Non-pigmented ciliary epithelial cell (primary cell): ENCODE results near the gene ARIH1.
A peak's percentile ranks its signal among the peaks of the same experiment; 100 is the strongest.

Source experiments
- DNase-seq: peaks from one replicate; pipeline ENCODE4 v3.0.0-alpha.2; 2010; ENCODE audit warnings: low read depth

The ARIH1 gene

GRCh38 chr15:72487070-72487797 lies 13.1 kb downstream of the ARIH1 start:
- DNase-seq, result no peak

- DNase-seq, result no peak
These were observed 14.4 kb downstream of the ARIH1 start for GRCh38 chr15:72488558-72488957.

GRCh38 chr15:72489943-72490554 lies 15.9 kb downstream of the ARIH1 start:
- DNase-seq, result no peak

GRCh38 chr15:72491768-72492167 lies 17.6 kb downstream of the ARIH1 start:
- DNase-seq, result peak; percentile 64

- no peak for DNase-seq
These were observed 18.6 kb downstream of the ARIH1 start for GRCh38 chr15:72492733-72493132.

GRCh38 chr15:72493220-72493619 lies 19.1 kb downstream of the ARIH1 start:
- DNase-seq, result no peak

- DNase-seq, result no peak
These were observed 20.9 kb downstream of the ARIH1 start for GRCh38 chr15:72495007-72495406.

- DNase-seq, result no peak
These were observed 22.7 kb downstream of the ARIH1 start for GRCh38 chr15:72496783-72497182.

GRCh38 chr15:72497402-72497801 lies 23.3 kb downstream of the ARIH1 start:
- DNase-seq, result no peak

- DNase-seq, result no peak
These were observed 28.2 kb downstream of the ARIH1 start for GRCh38 chr15:72502220-72502809.

- no peak for DNase-seq
These were observed 29.0 kb downstream of the ARIH1 start for GRCh38 chr15:72503147-72503546.

- DNase-seq, result no peak
These were observed 33.4 kb downstream of the ARIH1 start for GRCh38 chr15:72507402-72508092.

GRCh38 chr15:72509484-72509883 lies 35.4 kb downstream of the ARIH1 start:
- no peak for DNase-seq

- DNase-seq, result no peak
These were observed 37.4 kb downstream of the ARIH1 start for GRCh38 chr15:72511536-72511935.

GRCh38 chr15:72515591-72516389 lies 41.7 kb downstream of the ARIH1 start:
- no peak for DNase-seq

GRCh38 chr15:72516777-72517176 lies 42.6 kb downstream of the ARIH1 start:
- no peak for DNase-seq

- peak; percentile 22 for DNase-seq
These were observed 47.6 kb downstream of the ARIH1 start for GRCh38 chr15:72521682-72522081.

- no peak for DNase-seq
These were observed 59.0 kb downstream of the ARIH1 start for GRCh38 chr15:72532991-72533601.

- no peak for DNase-seq
These were observed 60.4 kb downstream of the ARIH1 start for GRCh38 chr15:72534523-72534922.

GRCh38 chr15:72535911-72536310 lies 61.8 kb downstream of the ARIH1 start:
- no peak for DNase-seq

GRCh38 chr15:72536506-72536905 lies 62.4 kb downstream of the ARIH1 start:
- no peak for DNase-seq

GRCh38 chr15:72538931-72539330 lies 64.8 kb downstream of the ARIH1 start:
- no peak for DNase-seq
